ACHN (cell line): ENCODE results near the gene MEP1B.
"Not testable (repeated sequence)": the region's sequence is repeated elsewhere in the genome, so short reads cannot be mapped to it uniquely, and the experiment has no call there.

Experiments
- DNase-seq: peaks from one replicate; pipeline ENCODE4 v3.0.0-alpha.2; 2015
- in situ Hi-C: cut with HindIII; loops from 2 replicates; pipeline ENCODE4 v1.10.0; 2017; ENCODE audit warnings: low sequenced_read_pairs, low pct_ligation_motif_present, low pct_unique_long_range_greater_than_20kb

Gene MEP1B

GRCh38 chr18:32189790-32190189, at the start of gene MEP1B:
Gene MEP1B, plus strand, starts transcription at chr18:32190039. Its CDS starts 32 bp downstream, at chr18:32190071.
- DNase-seq: no peak
- in situ Hi-C loops: no loop called here

DNA sequence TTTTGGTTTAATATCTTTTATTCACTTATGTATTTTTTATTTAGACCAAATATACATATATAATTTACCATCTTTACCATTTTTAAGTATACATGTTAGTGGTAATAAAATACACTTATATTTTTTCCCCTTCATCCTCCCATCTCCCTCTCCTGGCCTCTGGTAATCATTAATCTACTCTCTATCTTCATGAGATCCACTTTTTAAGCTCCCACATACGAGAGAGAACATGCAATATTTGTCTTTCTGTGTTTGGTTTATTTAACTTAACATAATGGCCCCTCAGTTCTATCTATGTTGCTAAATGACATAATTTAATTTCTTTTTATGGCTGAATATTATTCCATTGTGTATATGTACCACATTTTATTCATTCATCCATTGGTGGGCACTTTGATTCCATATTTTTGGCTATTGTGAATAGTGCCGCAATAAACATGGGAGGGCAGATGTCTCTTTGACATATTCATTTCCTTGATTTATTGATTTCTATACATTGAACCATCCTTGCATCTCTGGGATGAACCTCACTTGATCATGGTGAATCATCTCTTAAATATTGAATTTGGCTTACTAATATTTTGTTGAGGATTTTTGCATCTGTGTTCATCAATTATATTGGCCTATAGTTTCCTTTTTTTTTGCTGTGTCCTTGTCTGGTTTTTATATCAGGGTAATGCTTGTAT, 41.5 kb upstream of the MEP1B start:
- in situ Hi-C loops: no loop called here
- DNase-seq: no peak

DNA sequence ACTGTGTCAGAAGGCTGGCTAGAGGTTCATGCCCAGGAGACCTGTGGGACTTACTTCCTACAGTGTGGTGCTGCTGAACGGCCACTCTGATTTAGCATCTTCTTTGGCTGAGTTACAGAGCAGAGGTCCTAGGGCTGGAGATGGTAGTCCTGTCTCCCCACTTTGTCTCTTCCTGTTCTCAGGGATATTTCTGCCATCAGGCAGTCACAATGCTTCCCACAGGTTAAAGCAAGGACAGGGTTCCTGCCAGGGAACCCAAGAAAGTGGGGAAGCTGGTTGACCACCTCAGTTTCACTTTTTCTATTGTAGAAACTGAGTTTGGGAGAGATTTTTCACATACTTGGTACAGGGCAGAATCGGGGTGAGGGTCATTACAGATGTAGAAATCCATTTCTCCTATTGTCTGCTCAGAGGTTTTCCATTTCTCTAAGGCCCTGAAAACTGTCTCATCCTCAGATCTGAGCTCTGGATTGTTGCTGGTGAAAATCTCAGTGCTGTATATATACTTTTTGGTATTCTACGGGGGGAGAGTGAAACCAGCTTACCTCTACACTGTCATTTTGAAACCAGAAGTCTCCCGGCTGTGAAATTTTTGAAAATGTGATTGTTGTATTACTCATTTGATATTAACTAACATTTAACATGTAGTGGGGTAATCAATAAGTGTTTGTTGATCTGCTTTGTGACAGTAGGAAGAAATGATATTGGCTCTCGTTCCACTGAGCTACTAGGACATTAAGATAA, 37.0 kb upstream of the MEP1B start:
- DNase-seq: no peak
- in situ Hi-C loops: no loop called here

- DNase-seq: no peak
- in situ Hi-C loops: no loop called here
These were observed 33.0 kb upstream of the MEP1B start for GRCh38 chr18:32156855-32157254.

GRCh38 chr18:32157580-32157979, 32.3 kb upstream of the MEP1B start:
- in situ Hi-C loops: no loop called here
- DNase-seq: no peak

DNA sequence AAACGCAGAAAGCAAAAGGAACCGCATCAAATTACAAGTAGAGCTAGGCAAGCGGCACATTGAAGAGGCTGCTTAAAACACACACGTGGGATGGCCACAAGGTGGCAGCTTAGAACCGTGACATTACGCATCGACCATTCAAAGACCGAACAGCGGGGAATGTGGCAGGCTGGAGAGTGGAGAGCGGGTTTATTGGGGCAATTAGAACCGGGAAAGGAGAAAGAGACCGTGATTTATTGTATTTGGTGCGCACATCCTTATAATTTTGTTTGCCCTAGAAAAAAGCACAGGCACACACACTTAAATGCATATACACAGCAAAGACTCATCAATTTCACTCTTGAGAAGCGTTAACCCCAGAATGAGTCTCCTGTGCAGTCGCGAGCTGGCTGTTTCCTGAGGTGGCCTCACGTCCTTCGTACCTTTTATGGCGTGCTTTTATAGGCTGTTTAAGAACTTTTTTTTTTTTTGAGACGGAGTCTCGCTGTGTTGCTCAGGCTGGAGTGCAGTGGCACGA, 31.7 kb upstream of the MEP1B start:
- in situ Hi-C loops: no loop called here
- peak; percentile 73 for DNase-seq

DNA sequence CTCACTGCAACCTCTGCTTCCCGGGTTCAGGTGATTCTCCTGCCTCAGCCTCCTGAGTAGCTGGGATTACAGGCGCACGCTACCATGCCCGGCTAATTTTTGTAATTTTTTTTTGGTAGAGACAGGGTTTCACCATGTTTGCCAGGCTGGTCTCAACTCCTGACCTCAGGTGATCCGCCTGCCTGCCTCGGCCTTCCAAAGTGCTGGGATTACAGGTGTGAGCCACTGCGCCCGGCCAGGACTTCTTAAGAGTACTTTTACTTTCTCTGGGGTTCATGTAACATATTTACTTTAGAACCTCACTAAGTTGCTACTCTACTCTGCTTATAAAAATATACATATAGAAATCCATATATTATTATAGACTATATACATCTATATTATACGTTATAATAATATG, 31.2 kb upstream of the MEP1B start:
- in situ Hi-C loops, DNase-seq: not testable (repeated sequence)

- in situ Hi-C loops: no loop called here
- no peak for DNase-seq
These were observed 29.3 kb upstream of the MEP1B start for GRCh38 chr18:32160547-32160946.

- in situ Hi-C loops: no loop called here
- no peak for DNase-seq
These were observed 21.7 kb upstream of the MEP1B start for GRCh38 chr18:32167980-32168730.

DNA sequence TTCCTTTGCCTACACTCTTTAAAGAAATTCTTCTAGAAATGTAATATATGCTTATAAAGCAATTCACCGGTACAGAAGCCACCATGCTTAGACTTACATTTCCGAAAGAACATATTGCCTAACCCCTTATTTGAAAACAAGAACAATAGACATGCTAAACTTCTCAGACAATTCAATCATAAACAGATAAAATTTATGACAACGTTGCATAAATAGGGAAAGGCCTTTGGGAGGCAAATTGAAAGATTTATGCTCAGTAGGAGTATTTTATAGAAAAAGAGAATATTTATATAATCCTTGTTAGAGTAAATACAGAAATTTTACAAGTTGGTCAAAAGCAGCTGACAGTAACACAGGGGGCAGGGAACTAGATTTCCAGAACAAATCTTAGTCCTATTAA, 16.2 kb upstream of the MEP1B start:
- in situ Hi-C loops: no loop called here
- DNase-seq: no peak

DNA sequence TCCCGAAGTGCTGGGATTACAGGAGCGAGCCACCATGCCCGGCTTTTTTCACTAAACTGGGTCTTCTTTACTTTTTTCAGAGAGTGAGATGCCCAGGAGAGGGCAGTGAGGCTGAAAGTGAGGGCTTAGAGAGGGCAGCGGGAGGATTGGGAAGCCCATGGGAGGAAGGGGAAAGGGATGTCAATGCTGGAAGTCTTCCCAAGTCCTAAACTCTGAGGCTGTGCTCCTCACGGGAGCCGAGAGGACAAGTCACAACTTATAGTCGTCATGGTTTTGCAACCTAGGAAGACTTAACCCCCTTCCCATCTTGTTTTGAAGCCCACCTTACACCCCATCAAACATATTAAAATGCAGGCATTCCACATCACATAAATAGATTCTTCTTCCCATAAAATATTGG, 15.1 kb upstream of the MEP1B start:
- in situ Hi-C loops: no loop called here
- no peak for DNase-seq

- DNase-seq: no peak
- in situ Hi-C loops: no loop called here
These were observed 14.6 kb upstream of the MEP1B start for GRCh38 chr18:32175265-32175664.

- in situ Hi-C loops, DNase-seq: not testable (repeated sequence)
These were observed 13.1 kb upstream of the MEP1B start for GRCh38 chr18:32176745-32177144.

- in situ Hi-C loops: no loop called here
These were observed 12.3 kb upstream of the MEP1B start for GRCh38 chr18:32177530-32177929.

GRCh38 chr18:32183503-32183902, 6.3 kb upstream of the MEP1B start:
- in situ Hi-C loops: no loop called here
- DNase-seq: no peak

More at GRCh38 chr18:32177530-32177929, 12.3 kb upstream of the MEP1B start:
- no peak for DNase-seq

DNA sequence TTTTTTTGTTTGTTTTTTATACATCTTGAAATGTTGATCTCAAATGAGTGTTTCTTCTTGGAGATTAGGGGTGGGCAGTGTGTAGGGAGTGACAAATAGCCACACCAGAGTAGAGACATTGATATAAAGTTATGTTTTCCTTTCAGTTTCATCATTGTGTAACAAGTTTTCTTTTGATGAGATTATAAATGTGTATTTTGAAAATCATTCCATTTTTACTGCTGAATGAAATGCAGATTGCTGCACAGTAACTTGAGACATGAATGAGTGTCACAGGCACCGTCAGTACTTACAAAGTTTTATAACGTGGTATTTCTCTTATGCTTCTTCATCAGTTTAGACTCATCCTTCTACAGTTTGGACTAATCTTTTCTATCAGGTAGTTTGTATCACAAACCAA, 370 bp downstream of the MEP1B start:
- DNase-seq: no peak
- in situ Hi-C loops: no loop called here

- in situ Hi-C loops: no loop called here
These were observed 6.3 kb downstream of the MEP1B start for GRCh38 chr18:32195881-32196815.

DNA sequence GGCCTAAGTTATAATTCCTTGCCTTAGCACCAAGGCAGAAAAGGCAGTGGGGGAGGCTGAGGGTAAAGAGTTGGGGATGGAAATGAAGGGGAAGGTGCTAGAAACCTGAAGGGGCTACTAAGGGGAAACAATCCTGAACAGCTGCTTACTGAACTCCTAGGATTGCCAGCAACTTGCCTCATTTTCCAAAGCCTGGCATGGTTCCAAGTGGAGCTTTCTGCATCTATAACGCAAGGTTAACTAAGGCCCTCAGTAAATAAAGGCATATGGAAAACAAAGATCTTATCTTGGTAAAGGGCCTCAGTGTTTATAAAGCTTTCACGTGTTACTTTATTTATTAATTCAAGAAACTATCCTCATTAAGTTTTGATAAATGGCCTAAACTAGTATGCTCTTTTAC, 10.9 kb downstream of the MEP1B start:
- in situ Hi-C loops: no loop called here
- DNase-seq: no peak

More at GRCh38 chr18:32195881-32196815, 6.3 kb downstream of the MEP1B start:
- DNase-seq: no peak
